H1 (cell line): Measurements from ENCODE around the gene ZCCHC9. TPM values are rescaled to one million over a fixed set of nuclear protein-coding genes. Genes with fewer than 3 reads are reported as not detected.

Experiments used
- CTCF ChIA-PET: fragments of 300-600 bp; sonication (Branson Sonifier 250); formaldehyde crosslinking; loops from one replicate; lab custom pipeline; 2021; ENCODE audit not compliant: partially characterized antibody; lab: Charles Lee
- POLR2A ChIA-PET: fragments of 300-600 bp; sonication (Branson Sonifier 250); formaldehyde crosslinking; loops from one replicate; lab custom pipeline; 2021; ENCODE audit warnings: inconsistent platforms; ENCODE audit not compliant: partially characterized antibody; lab: Charles Lee
- DNase-seq, 2 experiments: peaks; one replicate each; pipeline versions ENCODE4 v3.0.0 to v3.0.0-alpha.2; 2010 to 2022; ENCODE audit warnings: low spot score in 2 of 2, low read depth in 1 of 2, mixed read lengths in 1 of 2
- FAIRE-seq: peaks from 2 replicates; lab custom pipeline; 2011; peaks lifted over from hg19 to GRCh38; lab: Jason Lieb, UNC
- H2AFZ ChIP-seq: 2 replicates; pipeline ENCODE4 v1.8.1; 2012; ENCODE audit warnings: low read length, inconsistent platforms
- H2AK5ac ChIP-seq: 2 replicates; pipeline ENCODE4 v1.6.1; 2013; ENCODE audit warnings: low read depth, low read length
- H2BK120ac ChIP-seq: replicated peaks from 2 replicates; pipeline ENCODE3; 2013; ENCODE audit warnings: low read depth, low read length, inconsistent platforms
- H2BK12ac ChIP-seq: 2 replicates; pipeline ENCODE4 v1.6.1; 2013; ENCODE audit warnings: low read depth, low read length
- H2BK15ac ChIP-seq: 2 replicates; pipeline ENCODE4 v1.6.1; 2013; ENCODE audit warnings: low read length
- H2BK20ac ChIP-seq: 2 replicates; pipeline ENCODE4 v1.6.1; 2013; ENCODE audit warnings: low read length
- H2BK5ac ChIP-seq: 2 replicates; pipeline ENCODE4 v1.6.1; 2013; ENCODE audit warnings: low read depth, low read length
- H3K14ac ChIP-seq: 2 replicates; pipeline ENCODE4 v1.6.1; 2013; ENCODE audit warnings: inconsistent platforms; ENCODE audit not compliant: insufficient read length
- H3K18ac ChIP-seq: 2 replicates; pipeline ENCODE4 v1.6.1; 2013; ENCODE audit warnings: low read length; ENCODE audit errors: extremely low read depth
- H3K23ac ChIP-seq: 2 replicates; pipeline ENCODE4 v1.6.1; 2013; ENCODE audit warnings: inconsistent platforms; ENCODE audit not compliant: insufficient read length
- H3K23me2 ChIP-seq: 2 replicates; pipeline ENCODE4 v1.6.1; 2013; ENCODE audit warnings: low read depth, low read length
- H3K27ac ChIP-seq: 2 replicates; pipeline ENCODE4 v1.6.1; 2011; ENCODE audit warnings: low read depth, low read length, inconsistent platforms
- H3K27me3 ChIP-seq, 4 experiments: replicated peaks in 1 of 4; 1 replicate in 1 of 4; 2 replicates in 3 of 4; pipeline versions ENCODE4 v1.6.1 to v1.8.1; 2011 to 2013; ENCODE audit warnings: low read length in 3 of 4, mild to moderate bottlenecking in 3 of 4, inconsistent platforms in 2 of 4, mixed read lengths in 2 of 4, moderate library complexity in 1 of 4; ENCODE audit not compliant: control insufficient read depth in 3 of 4, insufficient read depth in 3 of 4; ENCODE audit errors: extremely low read depth in 1 of 4
- H3K36me3 ChIP-seq, 4 experiments: 2 replicates each; pipeline versions ENCODE4 v1.6.1 to v1.8.1; 2011 to 2013; ENCODE audit warnings: mild to moderate bottlenecking in 4 of 4, low read length in 3 of 4, moderate library complexity in 2 of 4, control low read depth in 1 of 4, inconsistent platforms in 1 of 4; ENCODE audit not compliant: insufficient read depth in 4 of 4, control insufficient read depth in 2 of 4
- H3K4ac ChIP-seq: replicated peaks from 2 replicates; pipeline ENCODE3; 2013; ENCODE audit warnings: low read length, low read depth, mixed read lengths, inconsistent platforms; ENCODE audit not compliant: insufficient read length
- H3K4me1 ChIP-seq, 4 experiments: replicated peaks in 1 of 4; 1 replicate in 1 of 4; 2 replicates in 3 of 4; pipeline versions ENCODE4 v1.6.1 to v1.8.1; 2011 to 2013; ENCODE audit warnings: low read length in 3 of 4, inconsistent platforms in 2 of 4, mixed read lengths in 1 of 4; ENCODE audit not compliant: insufficient read depth in 4 of 4, control insufficient read depth in 3 of 4
- H3K4me2 ChIP-seq, 2 experiments: 2 replicates each; pipeline versions ENCODE4 v1.6.1 to v1.8.1; 2011 to 2013; ENCODE audit warnings: low read depth in 2 of 2, low read length in 2 of 2, control low read depth in 1 of 2, inconsistent platforms in 1 of 2, mild to moderate bottlenecking in 1 of 2; ENCODE audit not compliant: insufficient read depth in 1 of 2
- H3K4me3 ChIP-seq, 4 experiments: fragments of 200-600, 300-600 bp in 1 of 4; sonication (generic), shearing (Covaris generic), sonication (Bioruptor Twin) in 1 of 4; 2 replicates each; pipeline versions ENCODE4 v1.5.1 to v1.8.1; 2011 to 2016; ENCODE audit warnings: low read length in 4 of 4, low read depth in 3 of 4, control low read depth in 2 of 4, inconsistent platforms in 2 of 4, mild to moderate bottlenecking in 2 of 4, mixed read lengths in 1 of 4, moderate library complexity in 1 of 4; ENCODE audit not compliant: insufficient read depth in 2 of 4; ENCODE audit errors: extremely low read depth in 1 of 4
- H3K56ac ChIP-seq: replicated peaks from 2 replicates; pipeline ENCODE3; 2013; ENCODE audit warnings: low read depth, mild to moderate bottlenecking, mixed read lengths, low read length, inconsistent platforms; ENCODE audit not compliant: insufficient read length
- H3K79me1 ChIP-seq: 2 replicates; pipeline ENCODE4 v1.6.1; 2013; ENCODE audit warnings: low read depth, low read length, control low read depth
- H3K79me2 ChIP-seq, 2 experiments: 2 replicates each; pipeline versions ENCODE4 v1.6.1 to v1.8.1; 2012 to 2013; ENCODE audit warnings: low read length in 2 of 2, mild to moderate bottlenecking in 2 of 2, inconsistent platforms in 1 of 2; ENCODE audit not compliant: insufficient read depth in 2 of 2, control insufficient read depth in 1 of 2
- H3K9ac ChIP-seq, 4 experiments: replicated peaks in 1 of 4; 1 replicate in 1 of 4; 2 replicates in 3 of 4; pipeline versions ENCODE4 v1.6.1 to v1.8.1; 2011 to 2013; ENCODE audit warnings: low read depth in 3 of 4, low read length in 3 of 4, control low read depth in 2 of 4, mild to moderate bottlenecking in 2 of 4, moderate library complexity in 2 of 4, inconsistent platforms in 1 of 4; ENCODE audit errors: extremely low read depth in 1 of 4
- H3K9me3 ChIP-seq, 2 experiments: 2 replicates each; pipeline versions ENCODE4 v1.6.1 to v1.8.1; 2012 to 2013; ENCODE audit warnings: mild to moderate bottlenecking in 2 of 2, moderate library complexity in 2 of 2, control low read depth in 1 of 2, inconsistent platforms in 1 of 2, low read depth in 1 of 2, low read length in 1 of 2, mixed read lengths in 1 of 2; ENCODE audit not compliant: insufficient read depth in 2 of 2
- H4K20me1 ChIP-seq, 2 experiments: replicated peaks in 1 of 2; 2 replicates each; pipeline versions ENCODE3 to v1.8.1; 2011 to 2013; ENCODE audit warnings: inconsistent platforms in 2 of 2, low read length in 2 of 2, mild to moderate bottlenecking in 1 of 2; ENCODE audit not compliant: insufficient read depth in 2 of 2, control insufficient read depth in 1 of 2
- H4K5ac ChIP-seq: 2 replicates; pipeline ENCODE4 v1.6.1; 2013; ENCODE audit warnings: low read length, low read depth, mixed read lengths, inconsistent platforms; ENCODE audit not compliant: insufficient read length
- H4K8ac ChIP-seq: 2 replicates; pipeline ENCODE4 v1.8.0; 2013; ENCODE audit warnings: mild to moderate bottlenecking, moderate library complexity, low read length, inconsistent platforms; ENCODE audit not compliant: insufficient read depth; ENCODE audit errors: extremely low read depth
- H4K91ac ChIP-seq: replicated peaks from 2 replicates; pipeline ENCODE3; 2013; ENCODE audit warnings: low read length, mixed read lengths, inconsistent platforms; ENCODE audit not compliant: insufficient read length
- FOSL1 ChIP-seq: IDR thresholded peaks from 2 replicates; pipeline ENCODE4 v1.6.1; 2011; ENCODE audit warnings: mild to moderate bottlenecking, low read depth, low read length, moderate library complexity; ENCODE audit not compliant: insufficient read depth
- WGBS, 2 experiments: shearing (Covaris generic) in 1 of 2; methylation state at CpG; one replicate each; pipeline versions ENCODE4 v1.1.6 to v1.1.7; 2013 to 2015; ENCODE audit warnings: low lambda C conversion rate in 2 of 2, mixed read lengths in 2 of 2, inconsistent platforms in 1 of 2, low coverage in 1 of 2, missing lambda C conversion rate in 1 of 2; ENCODE audit not compliant: insufficient replicate concordance in 2 of 2, insufficient coverage in 1 of 2, insufficient read length in 1 of 2; ENCODE audit errors: extremely low coverage in 1 of 2, missing lambda C conversion rate in 1 of 2; 5-methylcytosine and 5-hydroxymethylcytosine counted together
- polyA plus RNA-seq, 7 experiments: library from polyadenylated mRNA; depleted of rRNA in 3 of 7; stranded (reverse) in 5 of 7; unstranded in 2 of 7; fragments of >200 nt in 5 of 7; fragments of 200-250 nt in 2 of 7; gene quantifications; 1 replicate in 5 of 7; 2 replicates in 1 of 7; 4 replicates in 1 of 7; pipeline versions ENCODE4 v1.2.1 to v1.2.3, GENCODE V29; 2011 to 2013; ENCODE audit warnings: missing spikeins in 2 of 7, mixed read lengths in 2 of 7
- total RNA-seq: library from RNA; stranded (reverse); fragmentation: NEBNext Ultra II Directional; extraction: Animal tissue kit (Norgen Biotek cat#: 25700); gene quantifications from 2 replicates; pipeline ENCODE4 v1.2.1, GENCODE V29; 2021

Gene ZCCHC9
- total and polyA plus RNA-seq, 2 of the 8 experiments (the other 6 are each of a cell fraction or from before 2014, with no cell fraction given): 10.9 to 33.6 TPM

- no peak overlapping the region for H2BK5ac ChIP-seq
- no peak overlapping the region for H3K27ac ChIP-seq
- no peak overlapping the region for H3K9ac ChIP-seq
- peaks cover 0 to 9% (median 8%) of the 10 kb centered on the region in 4 experiments; a peak in 4 of 7 replicates for H3K4me1 ChIP-seq
- H2BK120ac ChIP-seq: no peak overlapping the region
- no peaks in the 10 kb centered on the region for H3K23me2 ChIP-seq
- H3K56ac ChIP-seq: no peak overlapping the region
- no peak overlapping the region for H4K5ac ChIP-seq
- TF ChIP-seq FOSL1: no peak
- no peak overlapping the region for H2AK5ac ChIP-seq
- no peaks in the 10 kb centered on the region for H3K79me1 ChIP-seq
- no peak overlapping the region for H2BK12ac ChIP-seq
- no peaks in the 10 kb centered on the region for H3K79me2 ChIP-seq
- H3K4me2 ChIP-seq: no peak overlapping the region
- H3K14ac ChIP-seq: no peak overlapping the region
- CTCF ChIA-PET: interaction anchor here (1.0 kb wide), 1 partner anchor 41 kb away, joined by 3 read pairs; no protein-coding TSS in a partner anchor
- DNase-seq (no peak), FAIRE-seq (no peak)
- WGBS, 2 experiments: 91% methylated on average over 2 of the region's 2 CpGs; no CpG with 5 or more reads in 1 of the 2 experiments
- H2BK20ac ChIP-seq: no peak overlapping the region
- H2BK15ac ChIP-seq: no peak overlapping the region
- H3K18ac ChIP-seq: no peak overlapping the region
- H2AFZ ChIP-seq: 0 out of 2 replicates have a peak overlapping the region, but pooled peaks have one; percentile 98
- H3K4me3 ChIP-seq: no peak overlapping the region
- no peak overlapping the region for H3K23ac ChIP-seq
- H3K36me3 ChIP-seq: no peaks in the 10 kb centered on the region
- H3K27me3 ChIP-seq: no peaks in the 10 kb centered on the region
- no peaks in the 10 kb centered on the region for H3K9me3 ChIP-seq
- POLR2A ChIA-PET: no interaction called here
- H4K20me1 ChIP-seq: no peaks in the 10 kb centered on the region
- H4K8ac ChIP-seq: no peak overlapping the region
- H4K91ac ChIP-seq: no peak overlapping the region
- H3K4ac ChIP-seq: no peak overlapping the region
Observed at GRCh38 chr5:81359881-81360280, 58.5 kb downstream of the ZCCHC9 start.
